MCF 10A (cell line): Measurements from ENCODE around the gene HPCAL4. TPM values are rescaled to one million over a fixed set of nuclear protein-coding genes. Genes with fewer than 3 reads are reported as not detected.

ENCODE experiments used
- BruUV-seq: library from RNA; stranded (reverse); fragments of 400-500 nt; replicated peaks from 2 replicates; lab custom pipeline; 2021; lab: Mats Ljungman, UMichigan
- CTCF ChIA-PET: fragments of 300-600 bp; sonication (Branson Sonifier 250); formaldehyde crosslinking; extraction: SDS; loops from one replicate; lab custom pipeline; 2021; ENCODE audit warnings: antibody characterized with exemption, inconsistent platforms; lab: Yijun Ruan, JAX
- POLR2A ChIA-PET: fragments of 300-600, 350-650 bp; sonication (Branson Sonifier 250); formaldehyde crosslinking; extraction: SDS; loops from one replicate; lab custom pipeline; 2020; ENCODE audit warnings: antibody characterized with exemption, inconsistent platforms; lab: Yijun Ruan, JAX
- DNase-seq: peaks from one replicate; pipeline ENCODE4 v3.0.0-alpha.2; 2018; ENCODE audit not compliant: unreplicated experiment
- H3K27ac Mint-ChIP-seq: one replicate; pipeline ENCODE4 v1.8.0; 2022; ENCODE audit warnings: mild to moderate bottlenecking, low read depth, mixed read lengths; ENCODE audit not compliant: unreplicated experiment
- H3K27me3 Mint-ChIP-seq: one replicate; pipeline ENCODE4 v1.8.0; 2022; ENCODE audit warnings: mixed read lengths; ENCODE audit not compliant: insufficient read depth, unreplicated experiment
- H3K36me3 Mint-ChIP-seq: one replicate; pipeline ENCODE4 v1.8.0; 2022; ENCODE audit warnings: mild to moderate bottlenecking, moderate library complexity, mixed read lengths; ENCODE audit not compliant: insufficient read depth, unreplicated experiment
- H3K4me1 Mint-ChIP-seq: one replicate; pipeline ENCODE4 v1.8.0; 2022; ENCODE audit warnings: mixed read lengths; ENCODE audit not compliant: insufficient read depth, unreplicated experiment
- H3K4me3 Mint-ChIP-seq: one replicate; pipeline ENCODE4 v1.8.0; 2022; ENCODE audit warnings: mild to moderate bottlenecking, moderate library complexity, mixed read lengths; ENCODE audit not compliant: unreplicated experiment
- H3K9me3 Mint-ChIP-seq: one replicate; pipeline ENCODE4 v1.8.0; 2022; ENCODE audit warnings: mixed read lengths; ENCODE audit not compliant: unreplicated experiment
- intact Hi-C: fragments of 100-400 bp; cut with micrococcal nuclease; formaldehyde crosslinking; loops from 2 replicates; pipeline ENCODE4 v1.14.1; 2022
- total RNA-seq: library from RNA; stranded (reverse); gene quantifications from 2 replicates; pipeline ENCODE4 v1.2.3, GENCODE V29; 2022
- TF ChIP-seq, protein P1 (sequence below): fragments of 200-600 bp; IDR thresholded peaks from one replicate; pipeline ENCODE4 v1.8.0; 2022; ENCODE audit warnings: antibody characterized with exemption, mild to moderate bottlenecking; ENCODE audit not compliant: unreplicated experiment

Gene HPCAL4
- total RNA-seq, 1 experiment from 2014 or later: not detected

DNA sequence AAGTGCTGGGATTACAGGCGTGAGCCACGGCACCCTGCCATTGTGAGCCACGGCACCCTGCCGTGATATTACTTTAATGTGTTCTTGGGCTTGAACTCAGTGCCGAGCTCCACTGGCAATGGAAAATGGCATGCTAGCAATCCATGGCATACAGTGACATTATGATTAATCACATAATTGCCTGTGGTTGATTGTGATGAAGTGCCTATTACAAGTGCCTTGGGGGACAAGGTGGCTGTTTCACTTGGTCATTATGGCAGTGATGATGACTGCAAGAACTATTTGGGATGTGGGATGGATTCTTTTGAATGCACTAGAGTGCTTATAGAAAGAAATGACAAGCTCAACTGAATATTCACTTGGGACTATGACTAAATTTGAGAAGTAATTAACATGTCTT lies 22.3 kb upstream of the HPCAL4 start:
- TF ChIP-seq, protein P1, sequence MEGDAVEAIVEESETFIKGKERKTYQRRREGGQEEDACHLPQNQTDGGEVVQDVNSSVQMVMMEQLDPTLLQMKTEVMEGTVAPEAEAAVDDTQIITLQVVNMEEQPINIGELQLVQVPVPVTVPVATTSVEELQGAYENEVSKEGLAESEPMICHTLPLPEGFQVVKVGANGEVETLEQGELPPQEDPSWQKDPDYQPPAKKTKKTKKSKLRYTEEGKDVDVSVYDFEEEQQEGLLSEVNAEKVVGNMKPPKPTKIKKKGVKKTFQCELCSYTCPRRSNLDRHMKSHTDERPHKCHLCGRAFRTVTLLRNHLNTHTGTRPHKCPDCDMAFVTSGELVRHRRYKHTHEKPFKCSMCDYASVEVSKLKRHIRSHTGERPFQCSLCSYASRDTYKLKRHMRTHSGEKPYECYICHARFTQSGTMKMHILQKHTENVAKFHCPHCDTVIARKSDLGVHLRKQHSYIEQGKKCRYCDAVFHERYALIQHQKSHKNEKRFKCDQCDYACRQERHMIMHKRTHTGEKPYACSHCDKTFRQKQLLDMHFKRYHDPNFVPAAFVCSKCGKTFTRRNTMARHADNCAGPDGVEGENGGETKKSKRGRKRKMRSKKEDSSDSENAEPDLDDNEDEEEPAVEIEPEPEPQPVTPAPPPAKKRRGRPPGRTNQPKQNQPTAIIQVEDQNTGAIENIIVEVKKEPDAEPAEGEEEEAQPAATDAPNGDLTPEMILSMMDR: no peak
- no peak overlapping the region for H3K4me3 Mint-ChIP-seq
- ChIA-PET POLR2A (interaction anchor here (0.5 to 0.6 kb wide), 2 partner anchors 264 to 323 kb away, joined by 3 read pairs; no protein-coding TSS in a partner anchor), CTCF (interaction anchor here (0.6 to 1.9 kb wide), 3 partner anchors 105 to 1664 kb away, joined by 3 to 6 read pairs (median 3); no protein-coding TSS in a partner anchor)
- peaks cover 26% of the 10 kb centered on the region for H3K27me3 Mint-ChIP-seq
- intact Hi-C loops: no loop called here
- no peaks in the 10 kb centered on the region for H3K4me1 Mint-ChIP-seq
- no TSS peak for BruUV-seq
- no peaks in the 10 kb centered on the region for H3K9me3 Mint-ChIP-seq
- no peak overlapping the region for H3K27ac Mint-ChIP-seq
- H3K36me3 Mint-ChIP-seq: no peaks in the 10 kb centered on the region
- DNase-seq: no peak

DNA sequence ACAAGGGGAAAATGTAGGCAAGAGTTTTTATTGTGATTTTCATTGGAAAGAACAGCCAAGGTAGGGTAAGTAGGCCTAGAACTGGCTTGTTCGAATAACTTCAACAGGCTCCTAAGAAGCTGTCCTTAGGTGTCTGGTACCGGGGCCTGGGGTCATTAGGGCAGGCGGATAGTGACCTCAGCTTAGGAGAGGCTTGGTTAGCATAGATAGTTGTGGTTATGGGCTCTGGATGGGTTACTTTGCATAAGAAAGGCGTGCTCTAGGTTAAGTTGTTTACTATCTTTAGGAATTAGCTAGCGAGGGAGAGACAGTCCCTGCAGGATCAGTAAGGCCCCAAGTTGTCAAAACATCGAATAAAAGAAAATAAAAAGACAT lies 20.7 kb upstream of the HPCAL4 start:
- POLR2A ChIA-PET: no interaction called here
- no TSS peak for BruUV-seq
- no peaks in the 10 kb centered on the region for H3K4me1 Mint-ChIP-seq
- H3K4me3 Mint-ChIP-seq: no peak overlapping the region
- H3K36me3 Mint-ChIP-seq: no peaks in the 10 kb centered on the region
- peaks cover 10% of the 10 kb centered on the region for H3K27me3 Mint-ChIP-seq
- no peaks in the 10 kb centered on the region for H3K9me3 Mint-ChIP-seq
- CTCF ChIA-PET: interaction anchor here (0.7 to 1.9 kb wide), 2 partner anchors 106 to 520 kb away, joined by 3 to 6 read pairs; no protein-coding TSS in a partner anchor
- no peak overlapping the region for H3K27ac Mint-ChIP-seq
- intact Hi-C loops: no loop called here
- TF ChIP-seq, protein P1: no peak
- DNase-seq: no peak

DNA sequence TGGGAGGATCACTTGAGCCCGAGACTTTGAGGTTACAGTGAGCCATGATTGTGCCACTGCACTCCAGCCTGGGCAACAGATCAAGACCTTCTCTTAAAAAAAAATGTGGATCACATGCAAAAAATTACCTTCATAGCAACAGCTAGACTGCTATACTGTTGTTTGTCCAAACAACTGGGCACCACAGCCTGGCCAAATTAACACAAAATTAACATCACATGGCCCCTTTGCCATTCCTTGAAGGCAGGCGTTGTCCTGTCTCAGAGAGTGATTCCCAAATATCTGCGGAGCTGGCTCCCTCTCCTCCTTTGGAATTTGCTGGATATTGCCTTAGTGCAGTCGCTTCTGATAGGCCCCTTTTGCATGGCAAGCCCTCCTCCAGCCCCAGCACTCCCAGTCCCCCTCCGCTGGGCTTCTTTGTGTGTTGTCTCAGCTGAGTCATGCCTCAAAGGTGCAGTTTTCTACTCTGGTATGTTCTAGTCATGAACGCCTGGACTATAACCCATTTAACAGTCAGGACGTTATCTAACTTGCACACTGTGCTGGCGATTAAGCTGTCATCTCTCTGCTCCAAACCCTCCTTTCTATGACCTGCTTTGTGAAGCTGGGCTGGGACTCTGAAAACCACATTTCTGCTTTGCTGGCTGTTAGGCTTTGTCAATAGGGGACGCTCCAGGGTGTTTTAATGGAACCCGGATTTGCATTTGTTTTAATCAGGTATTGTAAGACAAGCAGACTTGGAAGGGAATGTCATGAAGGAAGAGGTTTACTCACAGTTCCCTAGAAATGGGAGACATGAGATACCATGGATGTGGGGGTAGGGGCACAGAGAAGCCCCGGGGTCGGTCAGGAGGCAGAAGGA lies 20.1 kb upstream of the HPCAL4 start:
- no peak overlapping the region for H3K27ac Mint-ChIP-seq
- POLR2A ChIA-PET: interaction anchor here (0.6 kb wide), 1 partner anchor 37 kb away, joined by 3 read pairs; no protein-coding TSS in a partner anchor
- TF ChIP-seq, protein P1: no peak
- peaks cover 4% of the 10 kb centered on the region for H3K27me3 Mint-ChIP-seq
- no peaks in the 10 kb centered on the region for H3K4me1 Mint-ChIP-seq
- H3K4me3 Mint-ChIP-seq: no peak overlapping the region
- no TSS peak for BruUV-seq
- no peaks in the 10 kb centered on the region for H3K36me3 Mint-ChIP-seq
- intact Hi-C loops: no loop called here
- no peak for DNase-seq
- CTCF ChIA-PET: interaction anchor here (0.6 to 1.9 kb wide), 2 partner anchors 105 to 125 kb away, joined by 4 to 6 read pairs; no protein-coding TSS in a partner anchor
- H3K9me3 Mint-ChIP-seq: no peaks in the 10 kb centered on the region

DNA sequence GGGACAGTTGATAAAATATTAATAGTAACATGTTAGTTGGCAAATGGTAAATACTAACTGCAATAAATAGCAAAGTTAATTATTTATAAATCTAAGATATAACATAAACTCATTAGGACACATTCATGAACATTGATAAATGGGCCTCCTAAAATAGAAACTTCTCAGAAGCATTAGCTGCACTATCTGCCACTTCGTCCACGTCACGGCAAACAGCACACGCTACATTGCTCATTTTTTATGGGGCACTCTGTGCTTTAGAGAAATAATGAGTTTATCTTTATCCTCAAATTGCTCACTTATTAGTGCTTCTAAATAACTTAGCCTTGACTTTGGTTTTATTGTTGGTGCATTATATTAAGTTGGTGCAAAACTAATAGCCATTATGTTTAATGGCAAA lies 16.3 kb upstream of the HPCAL4 start:
- intact Hi-C loops: no loop called here
- Mint-ChIP-seq H3K27ac (no peak overlapping the region), H3K9me3 (no peaks in the 10 kb centered on the region), H3K36me3 (no peaks in the 10 kb centered on the region), H3K4me1 (no peaks in the 10 kb centered on the region), H3K27me3 (no peaks in the 10 kb centered on the region), H3K4me3 (no peak overlapping the region)
- no peak for DNase-seq
- no TSS peak for BruUV-seq
- ChIA-PET CTCF (interaction anchor here (0.6 kb wide), 1 partner anchor 419 kb away, joined by 3 read pairs; no protein-coding TSS in a partner anchor), POLR2A (no interaction called here)
- TF ChIP-seq, protein P1: no peak
